HG03060 (cell line): ENCODE data around the gene INKA2.

Source experiments
- ATAC-seq: cut with Tn5 transposase; IDR thresholded peaks from one replicate; pipeline ENCODE4 v1.9.1; 2021; ENCODE audit warnings: low read depth, moderate number of reproducible peaks; ENCODE audit not compliant: unreplicated experiment

The INKA2 gene

GRCh38 chr1:111706921-111707320, 32.3 kb downstream of the INKA2 start:
- no peak for ATAC-seq

- ATAC-seq, result no peak
Observed at GRCh38 chr1:111705841-111706240, 33.4 kb downstream of the INKA2 start.

- ATAC-seq, result no peak
Observed at GRCh38 chr1:111704776-111705175, 34.4 kb downstream of the INKA2 start.

GRCh38 chr1:111704240-111704639, 35.0 kb downstream of the INKA2 start:
- no peak for ATAC-seq

GRCh38 chr1:111702504-111703050, 36.6 kb downstream of the INKA2 start:
- no peak for ATAC-seq

- no peak for ATAC-seq
Observed at GRCh38 chr1:111699268-111699667, 39.9 kb downstream of the INKA2 start.

GRCh38 chr1:111696330-111696729, 42.9 kb downstream of the INKA2 start:
- no peak for ATAC-seq

- ATAC-seq, result no peak
Observed at GRCh38 chr1:111695801-111696200, 43.4 kb downstream of the INKA2 start.

- no peak for ATAC-seq
Observed at GRCh38 chr1:111691886-111692285, 47.3 kb downstream of the INKA2 start.

- ATAC-seq, result no peak
Observed at GRCh38 chr1:111690306-111690617, 48.9 kb downstream of the INKA2 start.
